NB4 (cell line): ENCODE results near the gene HAGHL.
"Not testable (repeated sequence)": the region's sequence is repeated elsewhere in the genome, so short reads cannot be mapped to it uniquely, and the experiment has no call there.

ENCODE experiments used
- CTCF ChIP-seq: IDR thresholded peaks from one replicate; pipeline ENCODE4 v1.5.1; 2012; ENCODE audit warnings: low read depth, low read length
- MYC ChIP-seq: IDR thresholded peaks from 2 replicates; pipeline ENCODE4 v1.6.1; 2011; ENCODE audit warnings: low read depth, low read length
- POLR2A ChIP-seq: IDR thresholded peaks from 2 replicates; pipeline ENCODE4 v1.6.1; 2011; ENCODE audit warnings: mild to moderate bottlenecking; ENCODE audit not compliant: insufficient read length; ENCODE audit errors: extremely low read depth

GRCh38 chr16:754121-754607, 27.3 kb downstream of the HAGHL start:
- TF ChIP-seq MYC, CTCF, POLR2A: not testable (repeated sequence)
